Endothelial cell of umbilical vein (primary cell): ENCODE measurements around the gene SEMA4C. TPM values are rescaled to one million over a fixed set of nuclear protein-coding genes. Genes with fewer than 3 reads are reported as not detected.

ENCODE experiments used
- BruUV-seq: library from RNA; stranded (reverse); fragments of 400-500 nt; replicated peaks from 2 replicates; lab custom pipeline; 2021; lab: Mats Ljungman, UMichigan
- CTCF ChIA-PET: fragments of 300-600, 350-600 bp; sonication (Branson Sonifier 250); formaldehyde crosslinking; loops from one replicate; lab custom pipeline; 2021; ENCODE audit warnings: antibody characterized with exemption, inconsistent platforms; lab: Charles Lee
- POLR2A ChIA-PET: fragments of 300-600, 350-600 bp; sonication (Branson Sonifier 250); formaldehyde crosslinking; loops from one replicate; lab custom pipeline; 2021; ENCODE audit warnings: antibody characterized with exemption, inconsistent platforms; lab: Charles Lee
- DNase-seq: peaks from one replicate; pipeline ENCODE4 v3.0.0-alpha.2; 2011; ENCODE audit warnings: low read depth, low spot score
- FAIRE-seq: peaks from 2 replicates; lab custom pipeline; 2011; peaks lifted over from hg19 to GRCh38; lab: Jason Lieb, UNC
- H2AFZ ChIP-seq: 2 replicates; pipeline ENCODE4 v1.6.0; 2012; ENCODE audit warnings: low read depth, low read length, control low read depth, inconsistent platforms
- H3K27ac ChIP-seq: 2 replicates; pipeline ENCODE4 v1.5.1; 2011; ENCODE audit warnings: low read depth, mild to moderate bottlenecking, control low read depth, low read length, moderate library complexity; ENCODE audit not compliant: insufficient read depth
- H3K27me3 ChIP-seq, 2 experiments: 2 replicates each; pipeline versions ENCODE4 v1.6.0 to v1.6.1; 2011; ENCODE audit warnings: low read length in 2 of 2, mixed read lengths in 1 of 2; ENCODE audit not compliant: control insufficient read depth in 2 of 2, insufficient read depth in 2 of 2
- H3K36me3 ChIP-seq, 2 experiments: 2 replicates in 1 of 2; 3 replicates in 1 of 2; pipeline ENCODE4 v1.5.1; 2011; ENCODE audit warnings: low read length in 2 of 2, mild to moderate bottlenecking in 1 of 2, moderate library complexity in 1 of 2; ENCODE audit not compliant: control insufficient read depth in 2 of 2, insufficient read depth in 2 of 2; ENCODE audit errors: extremely low read depth in 1 of 2
- H3K4me1 ChIP-seq: 3 replicates; pipeline ENCODE4 v1.5.1; 2011; ENCODE audit warnings: mild to moderate bottlenecking, low read length; ENCODE audit not compliant: control insufficient read depth, insufficient read depth; ENCODE audit errors: extremely low read depth
- H3K4me2 ChIP-seq: 2 replicates; pipeline ENCODE4 v1.6.1; 2011; ENCODE audit warnings: low read length, control low read depth, mixed read lengths; ENCODE audit not compliant: insufficient read depth
- H3K4me3 ChIP-seq, 3 experiments: fragments of 200-600 bp in 1 of 3; sonication (generic), shearing (Covaris generic) in 1 of 3; replicated peaks in 1 of 3; 2 replicates each; pipeline ENCODE4 v1.5.1; 2011 to 2016; ENCODE audit warnings: control low read depth in 3 of 3, low read length in 3 of 3, mild to moderate bottlenecking in 2 of 3, inconsistent platforms in 1 of 3, low read depth in 1 of 3, moderate library complexity in 1 of 3; ENCODE audit not compliant: insufficient read depth in 1 of 3
- H3K79me2 ChIP-seq: 2 replicates; pipeline ENCODE4 v1.6.0; 2012; ENCODE audit warnings: low read length, inconsistent platforms; ENCODE audit not compliant: control insufficient read depth, insufficient read depth
- H3K9ac ChIP-seq: replicated peaks from 2 replicates; pipeline ENCODE3; 2011; ENCODE audit warnings: low read length, control low read depth; ENCODE audit not compliant: insufficient read depth; ENCODE audit errors: extremely low read depth
- H3K9me1 ChIP-seq: replicated peaks from 3 replicates; pipeline ENCODE4 v1.6.0; 2011; ENCODE audit warnings: mild to moderate bottlenecking, low read length; ENCODE audit not compliant: control insufficient read depth, insufficient read depth; ENCODE audit errors: extremely low read depth
- H3K9me3 ChIP-seq: replicated peaks from 2 replicates; pipeline ENCODE4 v1.5.1; 2012; ENCODE audit warnings: low read length, inconsistent platforms; ENCODE audit not compliant: control insufficient read depth, insufficient read depth
- H4K20me1 ChIP-seq: replicated peaks from 2 replicates; pipeline ENCODE3; 2011; ENCODE audit warnings: mild to moderate bottlenecking, low read length; ENCODE audit not compliant: control insufficient read depth, insufficient read depth; ENCODE audit errors: extremely low read depth
- EZH2 ChIP-seq: IDR thresholded peaks from 2 replicates; pipeline ENCODE4 v1.6.1; 2012; ENCODE audit warnings: borderline replicate concordance, low read depth, mild to moderate bottlenecking, moderate library complexity, low read length, inconsistent platforms; ENCODE audit not compliant: severe bottlenecking
- FOS ChIP-seq: IDR thresholded peaks from 2 replicates; pipeline ENCODE4 v1.6.1; 2011; ENCODE audit warnings: mild to moderate bottlenecking, low read length, moderate library complexity, borderline replicate concordance; ENCODE audit not compliant: insufficient read depth
- GATA2 ChIP-seq: IDR thresholded peaks from 2 replicates; pipeline ENCODE4 v1.7.0; 2011; ENCODE audit warnings: low read depth, mild to moderate bottlenecking, moderate library complexity, mixed read lengths, low read length; ENCODE audit not compliant: insufficient read length, insufficient read depth
- JUN ChIP-seq: IDR thresholded peaks from 2 replicates; pipeline ENCODE4 v1.6.1; 2011; ENCODE audit warnings: borderline replicate concordance, low read depth; ENCODE audit not compliant: insufficient read length, insufficient read depth
- MYC ChIP-seq: IDR thresholded peaks from one replicate; pipeline ENCODE4 v1.6.1; 2011; ENCODE audit warnings: mild to moderate bottlenecking, low read depth, low read length
- POLR2A ChIP-seq: IDR thresholded peaks from 2 replicates; pipeline ENCODE4 v1.6.1; 2012; ENCODE audit warnings: low read depth, mild to moderate bottlenecking, control low read depth, low read length
- POLR2AphosphoS5 ChIP-seq: IDR thresholded peaks from 2 replicates; pipeline ENCODE4 v1.6.1; 2012; ENCODE audit warnings: low read depth, mild to moderate bottlenecking, control low read depth, low read length, moderate library complexity; ENCODE audit not compliant: insufficient read depth
- dilution Hi-C: fragments of 300-500 bp; cut with MboI; formaldehyde crosslinking; loops from one replicate; pipeline ENCODE4 v1.15.0; 2019; ENCODE audit warnings: low sequenced_read_pairs; ENCODE audit not compliant: extremely low pct_ligation_motif_present
- intact Hi-C: fragments of 100-400 bp; cut with micrococcal nuclease; formaldehyde crosslinking; loops from one replicate; pipeline ENCODE4 v1.10.0; 2022
- polyA plus RNA-seq, 4 experiments: library from polyadenylated mRNA; depleted of rRNA in 3 of 4; stranded (reverse) in 3 of 4; unstranded in 1 of 4; fragments of >200 nt; gene quantifications; 2 replicates each; pipeline versions ENCODE4 v1.2.1 to v1.2.3, GENCODE V29; 2011 to 2012; ENCODE audit warnings: missing spikeins in 1 of 4
- total RNA-seq: library from RNA; stranded (reverse); gene quantifications from 2 replicates; pipeline ENCODE4 v1.2.3, GENCODE V29; 2021
- TF ChIP-seq, protein P1 (sequence below), 2 donors: IDR thresholded peaks; 1 replicate in 1 of 2; 2 replicates in 1 of 2; pipeline ENCODE4 v1.5.1; 2011; ENCODE audit warnings: low read length in 2 of 2, mild to moderate bottlenecking in 2 of 2, moderate library complexity in 2 of 2, control low read depth in 1 of 2, inconsistent platforms in 1 of 2, low read depth in 1 of 2; ENCODE audit not compliant: insufficient read depth in 1 of 2; ENCODE audit errors: extremely low read depth in 1 of 2
- TF ChIP-seq, protein P2 (sequence below): IDR thresholded peaks from 2 replicates; pipeline ENCODE4 v1.6.1; 2011; ENCODE audit not compliant: insufficient read depth, insufficient read length

The SEMA4C gene
- total and polyA plus RNA-seq, 2 donors (not counting 3 experiments of a cell fraction or from before 2014, with no cell fraction given), result 16.4 to 17.3 TPM

DNA sequence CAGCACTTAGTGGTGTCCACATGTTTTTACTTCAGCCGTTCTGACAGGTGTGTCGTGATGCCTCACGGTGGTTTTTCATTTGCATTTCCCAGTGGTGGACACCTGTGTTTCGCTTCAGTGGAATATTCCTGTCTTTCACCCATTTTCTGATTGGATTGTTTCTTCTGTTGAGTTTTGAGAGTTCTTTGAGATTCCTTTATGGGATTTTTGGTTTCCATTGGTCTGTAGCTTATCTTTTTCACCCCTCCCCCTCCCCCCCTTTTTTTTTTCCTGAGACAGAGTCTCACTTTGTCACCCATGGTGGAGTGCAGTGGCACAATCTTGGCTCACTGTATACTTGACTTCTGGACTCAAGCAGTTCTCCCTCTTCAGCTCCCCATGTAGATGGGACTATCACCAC lies 34.0 kb downstream of the SEMA4C start:
- dilution Hi-C loops (no loop called here), intact Hi-C loops (no loop called here)
- H3K79me2 ChIP-seq, result no peaks in the 10 kb centered on the region
- no peak overlapping the region for H3K27ac ChIP-seq
- no TSS peak for BruUV-seq
- no peaks in the 10 kb centered on the region for H3K9me3 ChIP-seq
- CTCF ChIA-PET, result interaction anchor here (0.6 kb wide), 1 partner anchor 115 kb away, joined by 3 read pairs; no protein-coding TSS in a partner anchor
- DNase-seq, result no peak
- no peaks in the 10 kb centered on the region for H3K4me1 ChIP-seq
- no peaks in the 10 kb centered on the region for H3K27me3 ChIP-seq
- H3K9me1 ChIP-seq, result no peaks in the 10 kb centered on the region
- no peak overlapping the region for H3K4me3 ChIP-seq
- no peaks in the 10 kb centered on the region for H4K20me1 ChIP-seq
- no peak for FAIRE-seq
- no peak overlapping the region for H3K4me2 ChIP-seq
- no peak overlapping the region for H3K9ac ChIP-seq
- TF ChIP-seq POLR2AphosphoS5, result no peak
- no peak for TF ChIP-seq JUN
- TF ChIP-seq, protein P1, sequence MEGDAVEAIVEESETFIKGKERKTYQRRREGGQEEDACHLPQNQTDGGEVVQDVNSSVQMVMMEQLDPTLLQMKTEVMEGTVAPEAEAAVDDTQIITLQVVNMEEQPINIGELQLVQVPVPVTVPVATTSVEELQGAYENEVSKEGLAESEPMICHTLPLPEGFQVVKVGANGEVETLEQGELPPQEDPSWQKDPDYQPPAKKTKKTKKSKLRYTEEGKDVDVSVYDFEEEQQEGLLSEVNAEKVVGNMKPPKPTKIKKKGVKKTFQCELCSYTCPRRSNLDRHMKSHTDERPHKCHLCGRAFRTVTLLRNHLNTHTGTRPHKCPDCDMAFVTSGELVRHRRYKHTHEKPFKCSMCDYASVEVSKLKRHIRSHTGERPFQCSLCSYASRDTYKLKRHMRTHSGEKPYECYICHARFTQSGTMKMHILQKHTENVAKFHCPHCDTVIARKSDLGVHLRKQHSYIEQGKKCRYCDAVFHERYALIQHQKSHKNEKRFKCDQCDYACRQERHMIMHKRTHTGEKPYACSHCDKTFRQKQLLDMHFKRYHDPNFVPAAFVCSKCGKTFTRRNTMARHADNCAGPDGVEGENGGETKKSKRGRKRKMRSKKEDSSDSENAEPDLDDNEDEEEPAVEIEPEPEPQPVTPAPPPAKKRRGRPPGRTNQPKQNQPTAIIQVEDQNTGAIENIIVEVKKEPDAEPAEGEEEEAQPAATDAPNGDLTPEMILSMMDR (IDR thresholded peaks at IDR 0.05; ENCODE audit: extremely low read depth in 1 of 2, insufficient read depth in 1 of 2, low read depth in 1 of 2, low read length in 2 of 2), result no peak
- TF ChIP-seq EZH2, result no peak
- TF ChIP-seq, protein P2, sequence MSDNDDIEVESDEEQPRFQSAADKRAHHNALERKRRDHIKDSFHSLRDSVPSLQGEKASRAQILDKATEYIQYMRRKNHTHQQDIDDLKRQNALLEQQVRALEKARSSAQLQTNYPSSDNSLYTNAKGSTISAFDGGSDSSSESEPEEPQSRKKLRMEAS, result no peak
- no peak for TF ChIP-seq POLR2A
- TF ChIP-seq FOS, result no peak
- no peak for TF ChIP-seq MYC
- TF ChIP-seq GATA2, result no peak
- H2AFZ ChIP-seq, result no peak overlapping the region
- H3K36me3 ChIP-seq, result peaks cover 2 to 14% of the 10 kb centered on the region in 2 experiments
- POLR2A ChIA-PET, result no interaction called here
